ENCODE data around the gene PCDHGA7.

Gene PCDHGA7

GRCh38 chr5:141412854-141413539, 30.5 kb downstream of the PCDHGA7 start, which contains the start of gene PCDHGA10:
Gene PCDHGA10 (plus strand): TSS chr5:141412987. CDS start chr5:141413176, 189 bp downstream.
- TF ChIP-seq USF1 (IDR thresholded peaks at IDR 0.05) (no peak), RAD21 (IDR thresholded peaks at IDR 0.05; ENCODE audit: low read depth) (peak; percentile 90), CEBPB (IDR thresholded peaks at IDR 0.05) (no peak), YY1 (IDR thresholded peaks at IDR 0.05; ENCODE audit: low read depth) (0 out of 2 replicates have a peak, but pooled peaks have one; percentile 14), MAX (IDR thresholded peaks at IDR 0.05) (no peak)

- no peak for TF ChIP-seq CREB1 (IDR thresholded peaks at IDR 0.05; ENCODE audit: low read depth)
Measured at GRCh38 chr5:141413540-141414069, 31.1 kb downstream of the PCDHGA7 start.

- peak; percentile 67 for TF ChIP-seq RAD21 (IDR thresholded peaks at IDR 0.05; ENCODE audit: low read depth)
Measured at GRCh38 chr5:141417494-141418172, 35.1 kb downstream of the PCDHGA7 start, which contains the start of gene PCDHGB7. Gene PCDHGB7 (plus strand): TSS chr5:141417677. CDS start chr5:141417860, 183 bp downstream.

- TF ChIP-seq EP300 (IDR thresholded peaks at IDR 0.05; ENCODE audit: borderline replicate concordance) (no peak), CEBPB (IDR thresholded peaks at IDR 0.05) (no peak), ZBTB7A (IDR thresholded peaks at IDR 0.05; ENCODE audit: low read depth) (no peak), TCF12 (IDR thresholded peaks at IDR 0.05; ENCODE audit: low read depth) (no peak), USF1 (IDR thresholded peaks at IDR 0.05) (no peak), FOXM1 (IDR thresholded peaks at IDR 0.05; ENCODE audit: borderline replicate concordance, low read depth) (no peak), CREB1 (IDR thresholded peaks at IDR 0.05; ENCODE audit: low read depth) (no peak)
Measured at GRCh38 chr5:141419074-141419880, 36.7 kb downstream of the PCDHGA7 start.

GRCh38 chr5:141420855-141421488, 38.4 kb downstream of the PCDHGA7 start, which contains the start of gene PCDHGA11:
Gene PCDHGA11 (plus strand): TSS chr5:141421051. CDS start chr5:141421228, 177 bp downstream.
- TF ChIP-seq TEAD4 (IDR thresholded peaks at IDR 0.05) (no peak), REST (IDR thresholded peaks at IDR 0.05; ENCODE audit: low read depth) (no peak), RAD21 (IDR thresholded peaks at IDR 0.05; ENCODE audit: low read depth) (peak; percentile 43; the same call in 1 of the 2 replicates), EGR1 (IDR thresholded peaks at IDR 0.05) (no peak)

- TF ChIP-seq YY1 (IDR thresholded peaks at IDR 0.05; ENCODE audit: low read depth) = no peak
- no peak for TF ChIP-seq CREB1 (IDR thresholded peaks at IDR 0.05; ENCODE audit: low read depth)
- no peak for TF ChIP-seq FOXM1 (IDR thresholded peaks at IDR 0.05; ENCODE audit: borderline replicate concordance, low read depth)
- no peak for TF ChIP-seq TEAD4 (IDR thresholded peaks at IDR 0.05)
- no peak for TF ChIP-seq TAF1 (IDR thresholded peaks at IDR 0.05; ENCODE audit: low read depth)
- TF ChIP-seq TCF12 (IDR thresholded peaks at IDR 0.05; ENCODE audit: low read depth) = no peak
- no peak for TF ChIP-seq MAX (IDR thresholded peaks at IDR 0.05)
- TF ChIP-seq ZBTB7A (IDR thresholded peaks at IDR 0.05; ENCODE audit: low read depth) = no peak
- no peak for TF ChIP-seq EGR1 (IDR thresholded peaks at IDR 0.05)
- TF ChIP-seq RAD21 (IDR thresholded peaks at IDR 0.05; ENCODE audit: low read depth) = no peak
- no peak for TF ChIP-seq USF1 (IDR thresholded peaks at IDR 0.05)
- no peak for TF ChIP-seq NFIC (IDR thresholded peaks at IDR 0.05)
- TF ChIP-seq REST (IDR thresholded peaks at IDR 0.05; ENCODE audit: low read depth) = no peak
- TF ChIP-seq CEBPB (IDR thresholded peaks at IDR 0.05) = no peak
- no peak for TF ChIP-seq EP300 (IDR thresholded peaks at IDR 0.05; ENCODE audit: borderline replicate concordance)
Measured at GRCh38 chr5:141421489-141421855, 38.9 kb downstream of the PCDHGA7 start.
